Activated CD4-positive, alpha-beta T cell treated with anti-CD3 and anti-CD28 coated beads, Interleukin-2, amount 10 ng/mL, durations not matched to agents 7 days and 5 days (primary cell): ENCODE data around the gene LKAAEAR1. TPM values are rescaled to one million over a fixed set of nuclear protein-coding genes. Genes with fewer than 3 reads are reported as not detected.

Experiments used
- CTCF ChIA-PET: fragments of 350-600 bp; sonication (Branson Sonifier 250); formaldehyde crosslinking; loops from one replicate; lab custom pipeline; 2021; ENCODE audit warnings: antibody characterized with exemption; lab: Charles Lee
- POLR2A ChIA-PET: fragments of 350-600 bp; sonication (Branson Sonifier 250); formaldehyde crosslinking; loops from one replicate; lab custom pipeline; 2021; ENCODE audit warnings: antibody characterized with exemption; lab: Charles Lee
- DNase-seq: peaks from one replicate; pipeline ENCODE4 v3.0.0-alpha.2; 2020
- H3K27ac Mint-ChIP-seq: one replicate; pipeline ENCODE4 v1.8.0; 2021; ENCODE audit warnings: mild to moderate bottlenecking, moderate library complexity, mixed read lengths
- H3K27me3 Mint-ChIP-seq: one replicate; pipeline ENCODE4 v1.8.0; 2021; ENCODE audit warnings: mixed read lengths
- H3K36me3 Mint-ChIP-seq: one replicate; pipeline ENCODE4 v1.8.0; 2021; ENCODE audit warnings: low read depth, mixed read lengths
- H3K4me1 Mint-ChIP-seq: one replicate; pipeline ENCODE4 v1.8.0; 2021; ENCODE audit warnings: mixed read lengths
- H3K4me3 Mint-ChIP-seq: one replicate; pipeline ENCODE4 v1.8.0; 2021; ENCODE audit warnings: mild to moderate bottlenecking, moderate library complexity, mixed read lengths
- H3K9me3 Mint-ChIP-seq: one replicate; pipeline ENCODE4 v1.8.0; 2021; ENCODE audit warnings: mixed read lengths
- total RNA-seq, 2 experiments: library from RNA; stranded (reverse); gene quantifications; one replicate each; pipeline ENCODE4 v1.2.3, GENCODE V29; 2021

LKAAEAR1 gene
- total RNA-seq, 2 experiments from 2014 or later: 0.44 to 0.89 TPM

DNA sequence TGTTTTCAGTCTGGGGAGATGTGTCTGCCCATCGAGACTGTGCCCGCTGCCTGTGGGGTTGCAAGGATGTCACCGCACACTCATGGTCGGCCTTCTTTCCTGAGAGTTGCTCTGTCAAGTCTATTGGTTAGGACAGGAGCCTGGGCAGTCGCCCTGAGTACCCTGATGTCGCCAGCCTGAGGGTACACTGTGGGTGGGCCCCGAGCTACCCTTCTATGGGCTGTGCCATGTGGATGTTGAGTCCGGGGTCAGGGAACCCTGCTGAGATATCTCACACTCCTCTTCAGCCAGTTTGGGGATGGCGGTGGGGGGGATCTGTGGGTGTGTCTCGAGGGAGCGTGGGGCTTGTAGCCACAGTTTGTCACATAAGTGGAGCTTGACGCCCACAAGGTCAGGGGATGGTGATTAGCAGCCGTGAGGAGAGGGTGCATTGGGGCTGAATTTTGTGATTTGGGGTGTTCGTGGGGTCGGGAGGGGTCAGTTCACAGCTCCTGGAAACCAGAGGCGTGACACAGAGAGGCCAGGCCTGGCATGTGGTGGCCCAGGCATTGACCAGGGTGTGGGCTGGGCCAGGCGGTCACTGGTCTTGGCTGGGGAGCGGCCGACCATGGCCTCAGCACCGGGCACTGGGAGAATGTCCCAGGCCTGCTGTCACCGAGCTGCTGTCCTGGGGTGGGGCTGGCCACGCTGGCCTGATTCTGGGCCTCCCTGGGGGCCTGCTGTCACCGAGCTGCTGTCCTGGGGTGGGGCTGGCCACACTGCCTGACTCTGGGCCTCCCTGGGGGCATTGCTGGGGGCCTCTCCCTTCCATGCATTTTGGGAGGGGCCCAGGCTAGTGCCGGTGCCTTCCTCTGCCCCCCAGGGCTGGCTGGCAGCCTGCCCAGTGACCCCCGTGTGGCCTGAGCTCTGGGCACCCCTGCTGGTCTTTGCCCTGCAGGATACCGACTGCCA lies 24.8 kb upstream of the LKAAEAR1 start:
- CTCF ChIA-PET: interaction anchor here (1.3 to 1.5 kb wide), 3 partner anchors 12 to 177 kb away, joined by 4 read pairs; no protein-coding TSS in a partner anchor
- Mint-ChIP-seq H3K9me3 (no peaks in the 10 kb centered on the region), H3K4me1 (no peaks in the 10 kb centered on the region), H3K4me3 (no peak overlapping the region), H3K36me3 (no peaks in the 10 kb centered on the region), H3K27ac (no peak overlapping the region), H3K27me3 (no peaks in the 10 kb centered on the region)
- DNase-seq: peak; percentile 3
- POLR2A ChIA-PET: interaction anchor here (0.6 kb wide), 1 partner anchor 198 kb away, joined by 5 read pairs; no protein-coding TSS in a partner anchor

DNA sequence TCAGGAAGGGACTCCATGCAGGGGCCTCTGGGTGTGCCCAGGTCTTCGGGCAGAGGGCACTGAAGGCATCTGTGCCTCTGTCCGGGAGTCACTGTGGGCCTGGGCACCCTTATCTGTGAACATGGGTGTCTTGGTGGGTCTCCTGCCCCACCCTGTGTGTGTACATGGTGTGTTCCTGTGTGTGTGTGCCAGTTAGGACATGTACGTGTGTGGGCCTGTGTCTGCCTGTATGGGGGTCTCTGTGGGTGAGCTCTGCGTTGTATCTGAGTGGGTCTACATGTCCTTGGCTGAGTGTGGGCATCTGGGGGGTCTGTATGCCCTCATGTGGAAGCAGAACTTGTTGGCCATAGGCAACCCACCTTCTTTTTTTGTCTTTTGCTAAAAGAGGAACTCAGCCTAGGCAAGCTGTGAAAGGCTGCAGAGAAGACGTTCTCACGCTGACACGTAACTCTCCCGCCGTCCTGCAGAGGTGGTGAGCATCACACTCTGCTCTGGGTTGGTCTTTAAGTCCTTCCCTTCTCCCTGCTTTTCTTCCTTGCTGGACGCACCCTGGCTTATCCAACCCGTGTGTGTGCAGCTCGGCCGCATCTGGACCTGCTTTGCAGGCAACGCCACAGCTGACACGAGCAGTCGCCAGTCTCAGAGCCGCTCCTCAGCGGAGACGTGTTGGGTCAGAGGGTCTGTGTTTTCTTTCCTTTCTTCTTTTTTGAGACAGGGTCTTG lies 23.7 kb upstream of the LKAAEAR1 start:
- Mint-ChIP-seq H3K27ac (no peak overlapping the region), H3K4me1 (no peaks in the 10 kb centered on the region), H3K9me3 (no peaks in the 10 kb centered on the region), H3K27me3 (peaks cover 10% of the 10 kb centered on the region), H3K36me3 (no peaks in the 10 kb centered on the region), H3K4me3 (no peak overlapping the region)
- ChIA-PET POLR2A (no interaction called here), CTCF (interaction anchor here (0.6 to 1.4 kb wide), 3 partner anchors 24 to 178 kb away, joined by 3 to 5 read pairs (median 3); partner anchors contain the start of gene LKAAEAR1)
- peak; percentile 4 for DNase-seq

- Mint-ChIP-seq H3K9me3 (no peaks in the 10 kb centered on the region), H3K4me3 (no peak within 1 kb of the TSS), H3K36me3 (no peaks in the 10 kb centered on the region), H3K27ac (no peak within 1 kb of the TSS), H3K4me1 (peaks cover 3% of the 10 kb centered on the region), H3K27me3 (peaks cover 14% of the 10 kb centered on the region)
- no peak for DNase-seq
- ChIA-PET POLR2A (no interaction called here), CTCF (interaction anchor here (0.6 to 1.4 kb wide), 2 partner anchors 120 to 179 kb away, joined by 3 to 5 read pairs; no protein-coding TSS in a partner anchor)
Observed at GRCh38 chr20:64106981-64107735, 23.0 kb upstream of the LKAAEAR1 start, which contains the start of gene NPBWR2. TSS of gene NPBWR2 (minus strand) at chr20:64107565. CDS start at chr20:64106831, 734 bp downstream.

GRCh38 chr20:64106435-64106961 lies 22.3 kb upstream of the LKAAEAR1 start:
- H3K4me1 Mint-ChIP-seq: peaks cover 3% of the 10 kb centered on the region
- H3K9me3 Mint-ChIP-seq: no peaks in the 10 kb centered on the region
- H3K27ac Mint-ChIP-seq: no peak overlapping the region
- DNase-seq: no peak
- H3K36me3 Mint-ChIP-seq: no peaks in the 10 kb centered on the region
- ChIA-PET CTCF (interaction anchor here (1.4 kb wide), 1 partner anchor 179 kb away, joined by 5 read pairs; no protein-coding TSS in a partner anchor), POLR2A (no interaction called here)
- peaks cover 15% of the 10 kb centered on the region for H3K27me3 Mint-ChIP-seq
- H3K4me3 Mint-ChIP-seq: no peak overlapping the region

GRCh38 chr20:64105846-64106434 lies 21.7 kb upstream of the LKAAEAR1 start:
- H3K4me3 Mint-ChIP-seq: no peak overlapping the region
- no peak for DNase-seq
- H3K4me1 Mint-ChIP-seq: peaks cover 9% of the 10 kb centered on the region
- H3K27ac Mint-ChIP-seq: no peak overlapping the region
- POLR2A ChIA-PET: no interaction called here
- CTCF ChIA-PET: no interaction called here
- no peaks in the 10 kb centered on the region for H3K36me3 Mint-ChIP-seq
- H3K9me3 Mint-ChIP-seq: no peaks in the 10 kb centered on the region
- H3K27me3 Mint-ChIP-seq: peaks cover 21% of the 10 kb centered on the region

GRCh38 chr20:64104667-64105451 lies 20.7 kb upstream of the LKAAEAR1 start:
- no peak overlapping the region for H3K4me3 Mint-ChIP-seq
- peaks cover 23% of the 10 kb centered on the region for H3K27me3 Mint-ChIP-seq
- no peaks in the 10 kb centered on the region for H3K9me3 Mint-ChIP-seq
- ChIA-PET POLR2A (no interaction called here), CTCF (no interaction called here)
- no peak for DNase-seq
- peaks cover 20% of the 10 kb centered on the region for H3K4me1 Mint-ChIP-seq
- no peaks in the 10 kb centered on the region for H3K36me3 Mint-ChIP-seq
- no peak overlapping the region for H3K27ac Mint-ChIP-seq

GRCh38 chr20:64103871-64104666 lies 19.9 kb upstream of the LKAAEAR1 start:
- Mint-ChIP-seq H3K36me3 (no peaks in the 10 kb centered on the region), H3K27me3 (peaks cover 23% of the 10 kb centered on the region), H3K4me3 (no peak overlapping the region), H3K4me1 (peaks cover 20% of the 10 kb centered on the region), H3K9me3 (no peaks in the 10 kb centered on the region), H3K27ac (no peak overlapping the region)
- POLR2A ChIA-PET: no interaction called here
- no peak for DNase-seq
- CTCF ChIA-PET: no interaction called here

DNA sequence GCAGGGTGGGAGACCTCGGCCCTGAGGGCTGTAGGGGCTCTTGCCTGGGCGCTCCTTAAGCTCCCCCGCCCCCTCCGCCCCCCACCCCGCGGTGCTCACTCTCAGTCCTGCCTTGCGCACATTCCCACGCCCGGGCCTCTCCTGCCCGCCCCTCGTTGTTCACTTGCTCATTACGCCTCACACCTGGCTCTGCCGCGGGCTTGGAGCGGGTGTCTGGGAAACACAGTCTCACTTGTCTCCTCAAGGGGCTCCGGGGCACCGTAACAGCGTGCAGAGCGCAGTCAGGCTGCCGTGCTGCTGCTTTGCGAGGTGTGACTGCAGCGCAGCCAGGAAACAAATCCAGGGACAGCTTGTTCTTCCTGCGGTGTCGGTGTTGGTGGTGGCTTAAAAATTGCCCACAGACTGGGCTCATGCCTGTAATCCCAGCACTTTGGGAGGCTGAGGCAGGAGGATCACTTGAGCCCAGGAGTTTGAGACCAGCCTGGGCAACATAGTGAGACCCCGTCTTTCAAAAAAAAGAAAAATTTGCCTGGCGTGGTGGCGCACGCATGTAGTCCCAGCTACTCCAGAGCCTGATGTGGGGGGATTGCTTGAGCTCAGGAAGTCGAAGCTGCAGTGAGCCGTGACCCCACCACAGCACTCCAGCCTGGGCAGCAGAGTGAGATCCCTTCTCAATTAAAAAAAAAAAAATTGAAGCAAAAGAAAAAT lies 18.6 kb upstream of the LKAAEAR1 start:
- Mint-ChIP-seq H3K27ac (peak overlapping the region; percentile 31), H3K9me3 (no peaks in the 10 kb centered on the region), H3K36me3 (no peaks in the 10 kb centered on the region), H3K27me3 (peaks cover 23% of the 10 kb centered on the region), H3K4me3 (peak overlapping the region; percentile 40), H3K4me1 (peaks cover 20% of the 10 kb centered on the region)
- no peak for DNase-seq
- ChIA-PET POLR2A (no interaction called here), CTCF (interaction anchor here (1.4 to 2.2 kb wide), 2 partner anchors 13 to 183 kb away, joined by 5 to 10 read pairs; no protein-coding TSS in a partner anchor)

DNA sequence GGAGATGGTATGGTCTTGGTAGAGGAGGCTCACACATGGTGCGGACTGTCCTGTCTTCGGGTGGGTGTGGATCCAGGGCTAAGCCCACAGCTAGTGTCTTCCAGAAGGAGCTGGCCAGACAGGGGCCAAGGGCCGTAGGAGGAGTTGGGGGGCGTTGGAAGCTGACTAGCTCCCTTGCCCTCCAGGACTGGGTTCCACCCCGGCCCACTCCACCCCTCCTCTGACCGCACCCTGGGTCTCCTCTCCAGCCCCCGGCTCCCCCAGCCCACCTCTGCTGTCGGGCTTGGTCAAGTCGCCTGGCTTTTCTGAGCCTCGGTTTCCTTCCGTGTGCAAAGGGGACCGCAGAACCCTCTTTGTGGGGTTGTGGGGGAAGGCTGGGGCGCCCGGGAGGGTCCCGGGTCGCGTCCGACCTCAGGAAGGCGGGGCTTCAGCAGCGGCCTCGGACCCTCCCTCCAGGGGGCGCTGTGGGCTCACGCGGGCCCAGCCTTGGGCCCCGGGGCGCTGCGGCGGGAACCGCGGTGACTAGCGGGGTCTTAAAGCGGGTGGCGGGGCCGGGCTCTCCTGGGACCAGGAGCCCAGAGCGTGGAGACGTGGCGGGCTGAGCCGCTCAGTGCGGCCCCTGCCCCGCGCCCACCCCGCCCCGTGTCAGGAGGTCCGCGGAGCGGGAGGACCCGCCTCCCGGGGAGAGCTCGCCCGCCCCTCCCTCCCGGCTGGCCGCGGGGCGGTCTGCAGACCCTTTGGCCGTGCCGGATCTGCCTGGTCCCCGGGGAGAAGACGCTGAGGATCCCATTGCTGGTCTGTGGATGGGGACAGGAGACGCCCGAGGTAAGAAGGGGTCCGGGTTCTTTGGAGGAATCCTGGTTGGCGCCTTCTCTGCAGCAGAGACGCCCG lies 17.8 kb upstream of the LKAAEAR1 start:
- DNase-seq: peak; percentile 63
- H3K27me3 Mint-ChIP-seq: peaks cover 23% of the 10 kb centered on the region
- H3K9me3 Mint-ChIP-seq: no peaks in the 10 kb centered on the region
- CTCF ChIA-PET: interaction anchor here (0.8 to 2.2 kb wide), 4 partner anchors 10 to 184 kb away, joined by 3 to 10 read pairs (median 4); no protein-coding TSS in a partner anchor
- H3K4me3 Mint-ChIP-seq: no peak overlapping the region
- H3K4me1 Mint-ChIP-seq: peaks cover 20% of the 10 kb centered on the region
- no peak overlapping the region for H3K27ac Mint-ChIP-seq
- POLR2A ChIA-PET: no interaction called here
- H3K36me3 Mint-ChIP-seq: no peaks in the 10 kb centered on the region
